SK-N-DZ (cell line): ENCODE data around the gene MYO3B.

Experiments
- DNase-seq: peaks from one replicate; pipeline ENCODE4 v3.0.0-alpha.2; 2015; ENCODE audit warnings: low spot score

MYO3B gene

DNA sequence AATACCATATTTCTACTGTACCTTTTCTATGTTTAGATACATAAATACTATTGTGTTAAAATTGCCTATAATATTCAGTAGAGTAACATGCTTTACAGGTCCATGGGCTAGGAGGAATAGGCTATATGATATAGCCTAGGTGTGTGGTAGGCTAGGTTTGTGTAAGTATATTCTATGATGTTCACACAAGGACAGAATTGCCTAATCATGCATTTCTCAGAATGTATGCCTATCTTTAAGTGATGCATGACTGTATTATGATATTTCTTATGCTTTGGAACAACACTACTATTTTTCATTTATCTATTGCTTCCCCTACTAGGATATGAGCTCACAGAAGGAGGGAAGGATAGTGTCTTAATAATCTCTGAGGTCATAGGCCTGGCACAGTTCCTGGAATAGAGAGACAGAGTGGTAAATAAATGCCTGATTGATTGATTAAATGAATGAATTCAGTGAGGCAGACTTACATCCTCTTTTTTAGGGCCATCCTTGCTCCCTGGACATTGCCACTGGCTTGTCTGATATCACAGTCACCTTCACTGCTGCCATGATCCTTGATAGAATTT lies 121.0 kb downstream of the MYO3B start:
- no peak for DNase-seq

DNA sequence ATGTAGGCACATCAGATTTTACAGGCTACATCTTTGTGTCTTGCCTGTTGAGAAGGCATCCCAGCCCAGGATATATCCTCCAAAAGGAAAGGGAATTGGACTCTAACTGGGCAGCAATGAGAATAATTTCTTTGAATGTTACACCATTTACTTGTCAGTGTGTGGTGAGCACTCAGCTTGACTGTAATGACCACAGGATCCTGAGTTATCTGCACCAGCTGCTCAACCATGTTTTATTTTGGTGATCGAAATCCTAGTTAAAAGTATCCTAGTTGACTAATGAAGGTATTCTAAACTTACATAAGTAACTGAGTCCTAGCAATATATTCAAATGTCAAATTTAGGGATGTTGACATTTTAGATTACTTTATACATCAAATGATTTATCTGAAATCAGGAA lies 123.0 kb downstream of the MYO3B start:
- no peak for DNase-seq

DNA sequence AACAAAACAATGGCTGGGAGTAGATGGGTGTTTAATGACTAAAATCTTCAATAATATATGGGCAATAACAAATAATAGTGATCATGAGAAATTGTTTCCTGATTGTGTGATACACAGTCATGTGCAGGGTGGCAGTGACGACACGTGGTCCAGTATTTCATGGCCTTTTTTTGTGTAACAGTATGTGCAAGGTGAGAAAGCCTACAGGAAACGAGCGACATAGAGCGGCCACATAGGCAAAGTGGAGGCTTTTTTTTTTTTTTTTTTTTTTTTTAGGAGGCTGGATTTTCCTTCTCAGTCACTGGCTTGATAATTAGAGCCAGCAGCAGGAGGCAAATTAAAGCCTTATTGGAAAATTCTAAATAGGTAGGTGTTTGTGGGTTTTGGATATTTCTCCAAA lies 123.7 kb downstream of the MYO3B start:
- DNase-seq: no peak

DNA sequence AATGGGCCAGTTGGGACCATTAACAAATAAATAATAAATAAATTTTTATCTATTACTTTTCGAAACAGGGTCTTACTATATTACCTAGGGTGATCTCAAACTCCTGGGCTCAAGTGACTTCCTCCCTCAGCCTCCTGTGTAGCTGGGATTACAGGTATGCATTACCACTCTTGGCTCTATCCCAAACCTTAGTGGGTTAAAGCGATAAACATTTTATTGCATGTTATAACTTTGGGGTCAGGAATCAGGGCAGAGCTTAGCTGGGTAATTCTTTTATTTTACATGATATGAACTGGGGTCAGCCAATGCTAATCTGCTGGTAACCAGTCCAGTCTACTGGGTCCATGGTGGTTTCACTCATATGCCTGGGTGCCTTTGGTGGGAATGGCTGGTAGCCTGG lies 127.8 kb downstream of the MYO3B start:
- no peak for DNase-seq

DNA sequence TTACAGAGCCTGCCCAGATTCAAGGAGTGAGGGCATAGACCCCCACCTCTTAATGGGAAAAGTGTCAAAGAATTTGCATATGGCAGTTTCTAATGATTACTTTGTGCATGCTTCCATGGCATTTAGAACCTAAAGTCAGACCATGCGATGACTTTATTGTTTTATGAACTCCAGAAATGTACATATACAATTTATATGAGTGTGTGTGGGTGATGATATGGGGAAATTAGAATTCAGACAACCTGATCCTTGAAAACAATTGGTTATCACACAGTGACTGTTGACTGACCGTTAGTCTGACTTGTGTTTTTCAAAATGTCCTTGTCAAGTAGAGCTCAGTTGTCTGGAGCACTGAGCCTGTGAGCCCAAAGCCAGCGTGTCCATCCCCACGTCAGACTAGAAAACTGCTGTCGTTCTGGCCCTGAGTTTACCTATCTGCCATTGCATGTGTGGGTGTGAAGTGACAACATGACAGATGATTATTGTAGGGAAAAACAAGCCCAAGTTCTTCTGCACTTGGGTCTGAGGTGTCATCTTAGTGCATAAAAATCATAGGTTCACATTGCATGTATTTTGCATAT lies 128.4 kb downstream of the MYO3B start:
- DNase-seq: no peak

DNA sequence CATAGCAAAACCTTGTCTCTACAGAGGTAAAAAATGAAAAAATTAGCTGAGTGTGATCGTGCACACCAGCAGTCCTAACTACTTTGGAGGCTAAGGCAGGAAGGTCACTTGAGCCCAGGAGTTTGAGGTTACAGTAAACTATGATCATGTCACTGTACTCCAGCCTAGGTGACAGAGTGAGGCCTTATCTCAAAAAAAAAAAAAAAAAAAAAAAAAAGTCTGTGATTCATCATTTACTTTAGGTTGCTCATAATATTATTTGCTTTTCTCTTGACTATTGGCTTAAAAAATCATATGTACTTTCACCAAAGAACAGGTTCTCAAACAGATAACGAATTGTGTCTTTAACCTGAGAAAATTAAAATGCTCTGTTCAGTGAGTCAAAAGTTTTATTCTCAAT lies 129.1 kb downstream of the MYO3B start:
- no peak for DNase-seq

DNA sequence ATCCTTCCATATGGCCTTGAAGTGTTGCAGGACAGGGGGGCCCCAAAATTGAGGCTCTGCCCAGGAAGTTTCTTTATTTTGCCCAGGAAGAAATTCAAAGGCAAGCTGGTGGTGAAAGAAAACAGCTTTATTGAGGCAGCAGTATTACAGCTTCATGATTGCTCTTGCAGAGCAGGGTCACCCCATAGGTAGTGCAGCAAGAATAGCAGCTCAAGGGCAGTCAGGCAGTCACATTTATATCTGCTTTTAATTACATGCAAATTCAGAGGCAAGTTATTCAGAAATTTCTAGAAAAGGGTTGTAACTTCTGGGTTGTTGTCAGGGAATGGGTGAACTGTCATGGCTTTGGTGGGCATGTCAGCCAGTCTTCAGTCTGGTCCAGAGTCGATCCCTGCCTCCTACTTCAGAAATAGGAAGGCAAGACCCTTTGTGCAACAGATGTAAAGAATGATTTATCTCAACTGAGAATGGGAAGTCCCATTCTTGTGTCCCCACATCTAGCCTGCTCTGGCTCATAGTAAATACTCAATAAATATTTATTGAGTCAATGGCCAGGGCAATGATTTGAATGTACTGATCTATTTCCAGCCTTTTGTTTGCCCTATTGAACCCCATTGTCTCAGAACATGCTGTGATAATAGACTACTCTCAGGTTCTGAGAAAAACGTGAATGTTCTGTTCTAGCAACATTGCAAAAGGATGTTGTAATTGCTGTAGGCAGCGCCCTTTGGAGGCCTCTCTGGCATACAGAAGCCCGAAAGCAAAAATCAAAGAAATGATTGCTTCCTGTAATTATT lies 129.8 kb downstream of the MYO3B start:
- DNase-seq: no peak

DNA sequence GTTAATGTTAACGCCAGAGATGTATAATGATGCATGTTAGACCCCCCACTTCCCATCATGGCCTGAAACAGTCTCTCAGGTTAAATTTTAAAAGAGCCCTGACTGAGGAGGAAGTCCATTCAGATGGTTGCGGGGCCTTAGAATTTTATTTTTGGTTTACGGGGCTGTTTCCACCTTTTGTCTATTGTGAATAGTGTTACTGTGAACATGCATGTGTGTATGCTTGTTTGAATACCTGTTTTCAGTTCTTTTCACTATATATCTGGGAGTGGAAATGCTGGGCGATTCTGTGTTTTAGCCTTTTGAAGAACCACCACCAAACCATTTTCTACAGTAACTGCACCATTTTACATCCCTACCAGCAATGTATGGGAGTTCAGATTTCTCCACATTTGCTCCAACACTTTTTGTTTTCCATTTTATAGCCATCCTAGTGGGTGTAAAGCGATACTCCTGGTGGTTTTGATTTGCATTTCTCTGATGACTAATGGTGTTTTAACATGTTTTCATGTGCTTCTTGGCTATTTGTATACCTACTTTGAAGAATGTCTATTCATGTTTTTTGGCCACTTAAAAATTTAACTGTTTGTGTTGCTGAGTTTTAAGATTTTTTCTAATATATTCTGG lies 133.0 kb downstream of the MYO3B start:
- DNase-seq: no peak

DNA sequence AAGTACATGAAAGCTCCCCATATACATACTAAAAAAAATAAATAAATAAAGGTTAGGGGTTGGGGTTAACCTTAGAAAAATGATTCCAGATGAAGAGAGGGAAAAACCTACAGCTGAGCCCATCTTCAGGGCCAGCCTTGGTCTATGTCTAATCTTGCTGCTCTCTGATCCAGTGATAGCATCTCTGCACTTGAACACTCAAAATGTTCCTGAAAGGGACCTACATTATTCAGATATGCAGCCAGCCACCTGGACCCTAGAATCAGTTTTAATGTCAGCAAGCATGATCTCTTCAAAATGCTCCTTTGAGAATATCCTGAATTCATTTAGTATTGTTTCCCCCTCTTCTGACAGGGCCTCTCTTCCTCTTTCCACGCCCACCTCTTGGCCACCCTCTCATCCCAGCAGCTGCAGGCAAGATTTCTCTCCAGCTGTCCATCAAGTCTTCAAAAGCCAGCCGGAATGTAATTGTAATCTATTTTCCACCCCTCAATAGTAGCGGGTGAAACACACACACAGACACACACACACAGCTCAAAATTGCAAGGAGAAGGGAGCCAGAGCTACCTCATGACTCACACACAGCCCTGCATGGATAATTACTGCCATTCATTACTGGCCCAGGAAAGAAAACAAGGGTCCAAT lies 135.5 kb downstream of the MYO3B start:
- no peak for DNase-seq

DNA sequence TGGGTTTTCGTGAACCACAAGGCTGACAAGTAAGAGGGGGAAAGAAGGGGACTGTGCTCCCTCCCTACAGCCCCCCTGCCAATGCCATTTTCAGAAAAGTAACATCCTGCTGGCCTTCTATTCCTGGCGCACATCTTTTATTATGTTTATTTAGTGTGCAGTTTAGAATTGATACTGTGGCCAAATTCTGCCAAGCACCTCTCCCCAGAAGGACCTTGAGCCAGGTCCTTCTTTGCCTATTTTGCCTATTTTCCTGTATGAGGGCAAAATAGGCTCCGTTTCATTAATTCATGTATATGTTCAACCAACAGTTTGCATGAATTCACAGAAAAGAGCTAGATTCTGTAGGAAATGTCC lies 136.0 kb downstream of the MYO3B start:
- no peak for DNase-seq

DNA sequence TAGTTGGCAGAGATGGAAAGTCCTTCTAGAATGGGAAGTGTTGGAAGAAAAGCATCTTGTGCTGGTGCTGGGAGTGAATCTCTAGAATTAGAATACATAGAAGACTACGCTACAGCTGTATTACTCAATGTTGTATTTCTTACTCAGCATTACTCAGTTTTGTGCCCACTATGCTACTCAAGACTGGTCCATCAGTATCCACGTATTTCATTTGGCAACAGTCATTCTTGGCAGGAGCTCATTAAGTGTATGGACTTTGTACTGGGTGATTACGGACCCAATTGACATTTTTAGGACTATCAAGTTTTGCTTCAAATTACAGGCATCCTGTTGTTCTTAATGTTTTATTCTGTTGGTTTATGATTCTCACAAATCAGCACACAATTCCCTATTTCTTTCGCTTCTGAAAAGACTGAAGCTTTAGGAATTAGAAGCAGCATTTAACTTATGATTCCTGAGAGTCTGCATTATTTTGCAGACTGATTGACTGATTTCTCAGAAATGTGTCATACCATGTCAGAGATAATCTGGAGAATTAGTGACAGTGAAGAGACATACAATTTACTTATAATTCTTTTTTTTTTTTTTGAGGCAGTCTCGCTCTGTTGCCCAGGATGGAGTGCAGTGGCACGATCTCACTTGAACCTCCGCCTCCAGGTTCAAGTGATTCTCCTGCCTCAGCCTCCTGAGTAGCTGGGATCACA lies 136.9 kb downstream of the MYO3B start:
- DNase-seq: no peak

DNA sequence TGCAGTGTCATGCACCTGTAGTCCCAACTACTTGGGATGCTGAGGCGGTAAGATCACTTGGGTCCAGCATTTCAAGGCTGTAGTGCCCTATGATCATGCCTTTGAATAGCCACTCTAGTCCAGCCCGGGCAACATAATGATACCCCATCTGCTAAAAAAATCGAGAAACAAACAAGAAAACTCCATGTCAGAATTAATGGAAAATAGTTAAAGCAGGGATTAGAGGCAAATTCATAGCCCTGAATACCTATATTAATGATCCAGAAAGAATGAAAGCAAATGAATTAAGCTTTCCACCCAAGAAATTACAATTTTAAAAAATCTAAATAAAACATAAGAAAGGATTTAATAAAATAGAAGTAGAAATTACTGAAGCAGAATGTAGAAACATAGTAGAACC lies 143.0 kb downstream of the MYO3B start:
- no peak for DNase-seq

DNA sequence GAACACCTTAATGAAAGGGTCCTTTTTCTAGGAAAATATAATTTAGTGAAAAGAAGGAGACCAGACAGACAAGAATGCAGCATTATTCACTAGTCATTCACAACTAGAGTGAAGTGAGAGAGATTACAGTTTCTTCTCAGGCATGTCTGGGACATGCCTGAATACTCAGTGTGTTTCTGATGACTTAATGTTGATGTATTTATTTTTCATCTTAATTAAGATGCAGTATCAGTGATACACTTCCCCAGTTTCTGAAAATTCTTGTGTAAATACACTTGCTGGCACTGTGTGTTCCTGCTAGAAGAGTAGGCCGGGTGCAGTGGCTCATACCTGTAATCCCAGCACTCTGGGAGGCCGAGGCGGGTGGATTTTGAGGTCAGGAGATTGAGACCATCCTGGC lies 143.6 kb downstream of the MYO3B start:
- DNase-seq: no peak

DNA sequence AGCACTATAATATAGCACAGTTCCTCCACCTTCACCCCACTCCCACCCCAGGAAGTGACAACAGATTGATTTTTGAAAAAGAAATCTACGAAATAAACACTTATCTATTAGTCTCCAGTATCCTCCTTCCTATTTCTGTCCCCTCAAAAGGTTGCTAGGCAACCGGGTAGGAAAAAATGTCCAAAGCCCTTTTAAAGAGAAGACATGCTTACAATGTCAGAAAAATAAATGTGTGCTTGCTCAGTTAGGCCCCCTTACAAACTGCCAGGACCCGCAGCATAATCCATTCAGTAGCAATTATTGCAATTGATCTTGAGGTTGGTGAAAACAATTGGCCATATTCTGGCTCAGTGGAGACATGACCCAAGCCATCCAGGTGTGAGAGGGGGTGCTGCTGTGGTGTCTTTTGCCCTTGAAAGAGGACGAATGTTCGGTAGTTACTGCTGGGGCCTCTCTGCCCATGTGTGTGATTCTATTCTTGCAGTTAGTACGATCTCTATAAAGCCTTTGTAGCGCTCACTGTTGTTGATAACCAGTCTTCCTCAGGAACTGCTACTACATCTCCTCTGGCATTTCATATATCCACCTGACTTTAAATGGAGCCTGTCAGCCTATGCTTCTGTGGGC lies 144.3 kb downstream of the MYO3B start:
- DNase-seq: no peak

DNA sequence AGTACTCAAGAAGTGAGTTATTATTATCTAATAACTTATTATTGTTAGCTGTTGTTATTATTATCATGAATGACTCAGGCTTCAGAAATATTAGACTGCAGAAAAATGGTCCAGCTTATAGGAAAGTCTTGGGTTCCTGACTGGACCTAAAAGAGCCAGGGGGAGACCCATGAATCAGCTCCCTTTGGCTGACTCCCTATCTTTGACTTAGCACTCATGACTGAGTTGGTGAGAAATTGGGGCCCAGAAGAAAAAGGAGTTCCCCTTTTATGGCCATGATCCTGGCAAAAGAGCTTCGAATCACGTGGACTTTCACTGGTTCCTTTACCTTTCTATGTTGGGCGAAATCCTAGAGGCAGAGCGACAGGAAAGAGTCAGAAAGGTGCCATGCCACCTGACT lies 145.8 kb downstream of the MYO3B start:
- DNase-seq: no peak

DNA sequence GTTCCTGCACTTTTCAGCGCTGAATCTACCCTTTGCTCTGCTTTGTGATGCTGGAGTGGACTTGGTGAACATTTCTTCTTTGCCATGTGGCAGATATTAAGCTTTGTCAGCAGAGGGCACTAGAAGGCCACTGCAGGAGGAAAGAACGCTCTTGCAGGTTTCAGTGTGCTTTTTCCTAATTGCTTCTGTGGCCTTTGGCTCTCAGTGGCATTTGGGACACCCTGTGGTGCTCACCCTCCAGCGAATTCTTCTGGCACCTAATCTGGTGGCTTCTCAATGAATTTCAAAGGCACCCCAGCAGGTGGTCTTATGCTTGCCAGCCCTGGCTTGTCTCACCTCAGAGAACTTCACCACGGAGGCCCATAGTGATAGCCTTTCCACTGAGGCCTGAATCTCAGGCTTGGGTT lies 146.7 kb downstream of the MYO3B start:
- peak; percentile 15 for DNase-seq

DNA sequence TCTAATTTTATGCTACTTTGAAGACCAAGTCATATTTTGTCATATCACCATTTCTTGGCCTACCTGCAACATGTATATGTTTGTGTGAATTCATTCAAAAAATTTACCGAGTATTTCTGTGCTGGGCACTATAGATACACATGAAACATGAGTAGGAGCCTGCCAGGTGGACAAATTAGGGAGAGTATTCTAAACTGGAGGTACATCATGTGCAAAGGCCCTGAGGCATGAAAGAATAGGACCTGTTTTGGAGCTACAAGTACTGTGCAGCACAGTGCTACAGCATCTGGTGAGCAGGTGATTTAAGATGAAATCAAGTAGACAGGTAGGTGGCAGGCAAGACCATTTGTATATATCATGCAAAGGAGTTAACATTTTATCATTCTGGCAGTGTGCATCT lies 152.9 kb downstream of the MYO3B start:
- DNase-seq: no peak

DNA sequence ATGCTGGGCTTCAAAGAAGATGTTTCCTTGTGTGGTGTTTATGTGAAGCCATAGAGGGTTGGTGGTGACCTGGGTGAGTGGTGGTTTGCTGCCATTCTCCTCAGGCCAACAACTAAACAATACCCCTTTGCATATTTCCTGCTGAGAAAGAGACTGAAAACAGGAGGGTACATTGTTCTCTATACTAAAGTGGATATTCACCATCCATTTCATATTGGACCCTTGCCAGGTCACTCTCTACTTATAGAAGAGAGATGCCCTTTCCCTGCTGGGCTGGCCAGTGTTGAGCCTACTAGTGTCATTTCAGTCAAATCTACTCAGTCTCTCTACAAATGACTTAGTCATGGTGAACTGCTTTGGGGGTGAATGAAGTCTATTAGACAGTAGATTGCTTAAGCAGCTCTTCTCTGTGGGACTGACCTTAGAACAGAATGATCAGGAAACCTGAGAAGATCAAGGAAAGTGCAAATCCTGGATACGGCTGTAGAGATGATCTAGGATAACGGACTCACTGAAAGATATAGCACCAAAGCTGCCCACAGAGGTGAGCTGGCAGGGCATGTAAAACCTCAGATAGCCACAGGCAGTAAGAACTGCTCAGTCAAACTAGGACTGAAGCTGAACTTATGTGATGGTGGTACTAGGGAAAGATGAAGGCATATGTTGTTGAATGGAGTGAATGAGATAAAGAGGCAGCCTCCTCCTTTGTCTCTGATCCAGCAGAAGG lies 154.9 kb downstream of the MYO3B start:
- no peak for DNase-seq

DNA sequence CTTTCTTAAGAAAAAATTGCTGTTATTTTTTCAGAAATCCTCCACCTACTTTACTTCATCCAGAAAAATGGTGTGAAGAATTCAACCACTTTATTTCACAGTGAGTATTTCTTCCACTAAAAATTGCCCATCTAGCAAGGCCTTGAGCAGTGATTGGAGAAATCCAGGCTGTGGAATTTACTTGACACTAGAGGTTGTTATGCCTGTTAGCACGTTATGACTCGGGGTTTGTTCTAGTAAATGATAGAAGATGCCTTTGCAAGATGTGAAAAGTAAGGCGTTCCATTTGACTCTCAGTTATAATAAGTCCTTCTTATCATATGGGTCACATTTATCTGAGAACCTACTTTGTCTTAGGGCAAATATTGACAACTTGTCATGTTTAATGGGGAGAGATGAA lies 157.4 kb downstream of the MYO3B start:
- no peak for DNase-seq

DNA sequence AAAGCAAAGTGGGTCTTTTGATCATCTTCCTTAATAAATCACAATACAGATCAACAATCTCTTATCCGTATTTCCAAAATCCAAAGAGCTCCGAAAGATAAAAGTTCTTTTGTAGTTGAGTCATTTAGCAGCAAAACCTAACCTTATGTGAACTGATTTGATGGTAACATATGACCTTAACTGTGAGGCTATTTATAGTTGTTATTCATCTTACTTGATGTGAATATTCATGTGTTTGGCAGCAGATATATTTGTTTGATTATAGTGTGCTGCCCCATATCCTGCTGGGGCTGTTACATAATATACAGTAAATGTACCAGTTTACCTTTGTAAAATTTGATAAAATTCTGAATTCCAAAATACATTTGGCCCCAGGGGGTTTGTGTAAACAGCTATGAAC lies 158.5 kb downstream of the MYO3B start:
- no peak for DNase-seq

DNA sequence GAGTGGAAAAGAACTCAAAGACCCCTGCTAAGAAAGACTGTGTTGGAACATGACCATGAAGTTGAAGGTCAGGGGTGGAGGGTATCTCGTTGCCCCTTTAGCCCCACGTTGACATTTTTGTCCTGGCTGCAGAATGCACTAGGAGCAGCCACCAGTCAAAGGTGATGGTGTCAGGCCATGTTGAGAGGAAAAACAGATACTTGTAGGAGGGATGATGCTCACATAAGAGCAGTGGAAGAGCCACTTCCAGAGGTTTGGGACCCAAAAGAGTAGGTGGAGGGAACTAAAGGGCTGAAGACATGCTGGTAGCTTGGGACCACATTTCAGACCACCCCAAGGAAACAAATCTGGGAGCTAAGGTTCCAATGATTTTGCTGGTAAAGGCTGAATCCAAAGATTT lies 159.0 kb downstream of the MYO3B start:
- no peak for DNase-seq
